GM21723 (cell line): ENCODE measurements around the gene PPM1H.
A peak's percentile ranks its signal among the peaks of the same experiment; 100 is the strongest.

ENCODE experiments used
- ATAC-seq: cut with Tn5 transposase; IDR thresholded peaks from one replicate; pipeline ENCODE4 v1.9.1; 2021; ENCODE audit warnings: mild to moderate bottlenecking, moderate library complexity; ENCODE audit not compliant: unreplicated experiment

Gene PPM1H

GRCh38 chr12:62627181-62627580 is 307.8 kb downstream of the PPM1H start:
- ATAC-seq, result no peak

GRCh38 chr12:62625228-62625627 is 309.7 kb downstream of the PPM1H start:
- no peak for ATAC-seq

- no peak for ATAC-seq
These were observed 312.8 kb downstream of the PPM1H start for GRCh38 chr12:62622177-62622576.

- ATAC-seq, result no peak
These were observed 313.8 kb downstream of the PPM1H start for GRCh38 chr12:62621101-62621638.

GRCh38 chr12:62618930-62619329 is 316.0 kb downstream of the PPM1H start:
- no peak for ATAC-seq

GRCh38 chr12:62618319-62618718 is 316.6 kb downstream of the PPM1H start:
- ATAC-seq, result no peak

GRCh38 chr12:62613081-62613480 is 321.9 kb downstream of the PPM1H start:
- no peak for ATAC-seq

GRCh38 chr12:62606654-62607053 is 328.3 kb downstream of the PPM1H start:
- no peak for ATAC-seq

DNA sequence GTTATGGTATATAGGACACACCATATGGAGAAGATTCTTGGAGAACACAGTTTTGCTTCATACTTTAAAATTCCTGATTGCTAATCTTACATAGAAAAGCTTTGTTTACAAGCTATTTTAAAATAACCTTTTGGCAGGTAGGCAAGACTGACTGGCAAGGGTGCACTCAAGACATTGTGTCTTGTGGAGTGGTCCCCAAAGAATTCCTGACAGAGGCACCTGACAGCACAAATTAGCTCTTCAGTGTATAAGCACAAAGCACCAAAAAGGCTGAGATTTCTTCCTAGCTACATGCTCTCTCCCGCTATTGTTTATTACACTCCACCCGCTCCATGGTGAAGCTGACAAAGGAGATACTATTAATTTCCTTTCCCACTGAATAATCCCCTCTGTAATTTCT is 329.0 kb downstream of the PPM1H start:
- ATAC-seq, result no peak

GRCh38 chr12:62604871-62605270 is 330.1 kb downstream of the PPM1H start:
- no peak for ATAC-seq

GRCh38 chr12:62604373-62604772 is 330.6 kb downstream of the PPM1H start:
- no peak for ATAC-seq

DNA sequence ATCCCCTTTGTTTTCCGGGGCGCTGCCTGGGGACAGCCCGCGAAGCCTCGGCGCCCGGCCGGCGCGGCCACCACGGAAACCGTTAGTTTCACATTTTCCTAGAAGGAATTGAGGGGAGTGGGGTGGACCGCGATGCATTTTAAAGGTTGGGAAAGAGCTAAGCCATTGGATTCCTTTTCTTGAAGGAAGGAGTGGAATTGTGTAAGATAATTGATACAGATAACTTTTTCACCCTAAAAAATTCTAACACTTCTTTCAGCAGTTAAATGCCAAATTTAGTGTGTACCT is 331.2 kb downstream of the PPM1H start:
- ATAC-seq, result no peak

DNA sequence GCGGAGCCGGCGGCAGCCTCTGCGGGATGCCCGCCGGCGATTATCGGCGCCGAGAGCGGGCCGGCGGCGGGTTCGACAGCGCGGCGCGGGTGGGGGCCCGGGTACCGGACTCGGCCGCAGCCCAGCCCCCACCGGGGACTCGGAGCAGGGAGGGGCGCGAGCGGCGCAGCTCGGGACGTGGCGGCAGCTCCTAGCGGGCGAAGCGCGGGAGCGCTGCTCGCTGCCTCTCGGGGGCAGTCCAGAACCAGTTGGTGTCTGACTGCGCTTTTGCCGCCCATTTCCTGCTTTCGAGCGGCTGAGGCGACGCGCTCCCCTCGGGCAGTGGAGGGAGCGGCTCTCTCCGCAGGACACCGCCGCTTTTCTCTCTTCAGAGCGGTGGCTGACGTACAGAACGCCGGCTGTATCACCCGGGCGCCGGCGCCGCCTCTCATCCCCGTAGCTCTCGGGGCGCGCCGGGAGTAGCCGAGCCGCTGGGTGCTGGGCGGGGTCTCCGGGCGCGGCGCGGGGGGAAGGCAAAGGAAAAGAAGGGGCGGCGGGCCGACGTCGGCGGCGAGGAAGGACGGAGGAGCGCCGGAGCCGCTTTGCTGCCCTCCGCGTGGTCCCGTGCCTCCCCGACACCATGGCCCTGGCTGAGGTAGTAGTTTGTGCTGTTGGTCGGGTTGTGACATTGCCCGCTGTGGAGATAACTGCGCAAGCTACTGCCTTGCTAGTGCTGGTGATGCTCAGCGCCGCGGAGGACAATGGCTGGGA is 331.7 kb downstream of the PPM1H start:
- peak; percentile 70 for ATAC-seq

DNA sequence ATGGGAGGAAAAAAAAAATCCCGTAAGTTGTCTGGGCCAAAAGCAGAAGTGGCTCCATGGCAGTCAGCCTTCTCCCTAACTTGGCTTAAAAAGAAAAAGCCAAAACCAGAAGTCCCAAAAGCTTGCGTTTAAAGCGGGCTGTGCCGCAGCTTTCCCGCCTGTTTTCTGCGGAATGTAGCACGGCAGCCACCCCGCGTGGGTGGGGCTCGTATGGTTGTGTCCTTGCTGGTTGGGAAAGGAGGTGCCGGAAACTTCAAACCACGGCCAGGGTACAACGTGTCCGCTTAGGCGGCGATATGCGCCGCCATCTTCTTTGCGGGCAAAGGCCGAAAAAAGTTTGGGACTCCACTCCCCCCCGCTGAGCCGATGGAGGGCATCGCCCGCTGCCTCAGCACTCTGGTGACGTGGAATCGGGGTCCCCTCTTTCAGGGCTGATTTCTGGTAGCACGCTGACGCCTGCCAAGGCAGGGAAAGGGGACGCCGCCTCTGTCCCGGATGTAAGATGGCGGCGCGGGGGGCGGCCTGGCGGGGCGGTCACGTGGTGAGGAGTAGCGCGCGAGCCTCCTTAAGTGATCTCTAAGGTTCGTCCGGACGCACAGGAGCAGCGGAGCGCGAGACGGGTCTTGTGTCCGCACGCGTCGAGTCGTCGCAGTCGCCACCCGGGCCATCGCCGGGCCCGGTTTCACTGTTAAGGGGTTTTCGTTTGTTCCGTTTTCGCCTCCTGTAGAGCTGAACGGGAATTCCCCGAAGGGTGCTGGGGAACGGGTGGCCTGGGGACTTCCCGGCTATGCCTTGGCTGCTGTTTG is 332.5 kb downstream of the PPM1H start:
- ATAC-seq, result peak; percentile 74

GRCh38 chr12:62601765-62602164 is 333.2 kb downstream of the PPM1H start:
- no peak for ATAC-seq

DNA sequence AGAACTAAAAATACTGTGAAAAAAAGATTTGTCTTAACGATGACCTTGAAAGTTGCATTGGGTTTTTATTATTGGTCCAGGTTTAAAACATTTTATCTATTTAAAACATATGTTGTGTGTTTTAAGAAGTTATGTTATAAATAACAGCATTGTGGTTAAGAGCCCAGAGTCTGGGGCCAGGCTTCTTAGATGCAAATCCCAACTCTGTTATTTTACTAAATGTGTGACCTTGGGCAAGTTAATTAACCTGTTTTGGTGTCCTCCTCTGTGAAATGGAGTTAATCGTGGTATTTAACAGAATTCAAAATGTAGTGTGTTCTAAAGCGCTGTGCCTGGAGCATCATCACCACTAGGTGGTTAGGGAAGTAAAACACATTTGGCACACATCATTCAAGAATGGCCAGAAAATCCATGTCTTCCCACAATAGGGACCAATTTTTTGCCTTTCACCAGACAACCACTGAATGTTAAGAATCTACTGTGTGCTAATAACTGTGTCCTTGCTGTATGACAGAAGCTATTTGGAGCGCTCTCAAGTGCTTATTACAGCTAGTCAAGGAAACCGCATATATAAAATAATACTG is 335.0 kb downstream of the PPM1H start:
- ATAC-seq, result no peak

GRCh38 chr12:62598846-62599245 is 336.1 kb downstream of the PPM1H start:
- ATAC-seq, result no peak

DNA sequence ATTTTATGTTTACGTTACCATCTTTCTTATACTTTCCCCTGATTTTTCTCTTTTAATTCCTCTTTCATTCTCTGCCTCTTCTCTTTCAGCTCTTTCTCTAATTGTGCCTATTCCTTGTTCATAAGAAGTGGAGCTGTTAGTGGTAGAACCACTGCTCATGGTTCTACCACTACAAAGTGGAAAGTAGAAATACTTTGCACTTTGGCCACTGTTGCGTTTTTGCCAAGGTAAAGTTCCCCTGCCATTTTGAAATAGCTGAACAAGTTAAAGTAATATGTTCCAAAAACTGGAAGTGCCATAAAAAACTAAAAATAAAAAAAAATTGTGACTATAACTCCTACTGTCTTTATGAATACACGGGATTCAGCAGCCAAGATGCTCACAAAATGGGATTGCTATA is 337.7 kb downstream of the PPM1H start:
- ATAC-seq, result no peak
